WTC11 (cell line): Measurements from ENCODE around the gene ZDHHC18. TPM values are rescaled to one million over a fixed set of nuclear protein-coding genes. Genes with fewer than 3 reads are reported as not detected.

Experiments used
- ATAC-seq: fragments of 200-7000 bp; cut with Tn5 transposase; 2 replicates; pipeline ENCODE4 v1.10.0; 2021; ENCODE audit warnings: mild to moderate bottlenecking, moderate library complexity
- CTCF ChIA-PET: fragments of 300-600 bp; sonication (Branson Sonifier 250); formaldehyde crosslinking; loops from one replicate; lab custom pipeline; 2021; ENCODE audit warnings: antibody characterized with exemption; lab: Charles Lee
- POLR2A ChIA-PET: fragments of 350-600 bp; sonication (Branson Sonifier 250); formaldehyde crosslinking; loops from one replicate; lab custom pipeline; 2021; ENCODE audit warnings: antibody characterized with exemption; lab: Charles Lee
- DNase-seq: peaks from one replicate; pipeline ENCODE4 v3.0.0; 2021; ENCODE audit warnings: low spot score
- H3K27ac Mint-ChIP-seq: 2 replicates; pipeline ENCODE4 v1.8.0; 2021; ENCODE audit warnings: mixed read lengths
- H3K27me3 Mint-ChIP-seq: 2 replicates; pipeline ENCODE4 v1.8.0; 2021; ENCODE audit warnings: low read depth, mild to moderate bottlenecking, moderate library complexity, mixed read lengths
- H3K36me3 Mint-ChIP-seq: 2 replicates; pipeline ENCODE4 v1.8.0; 2021; ENCODE audit warnings: mixed read lengths
- H3K4me1 Mint-ChIP-seq: 2 replicates; pipeline ENCODE4 v1.8.0; 2022; ENCODE audit warnings: mixed read lengths
- H3K4me3 Mint-ChIP-seq: 2 replicates; pipeline ENCODE4 v1.8.0; 2021; ENCODE audit warnings: mild to moderate bottlenecking, moderate library complexity, mixed read lengths
- H3K9me3 Mint-ChIP-seq: 2 replicates; pipeline ENCODE4 v1.8.0; 2021; ENCODE audit warnings: mixed read lengths
- CREB1 ChIP-seq: sonication (generic); formaldehyde crosslinking; IDR thresholded peaks from 2 replicates; pipeline ENCODE4 v1.8.0; 2023; ENCODE audit warnings: mild to moderate bottlenecking, missing genetic modification reagents
- CTCF ChIP-seq: fragments of 200-600 bp; IDR thresholded peaks from 2 replicates; pipeline ENCODE4 v1.8.0; 2022; ENCODE audit warnings: antibody characterized with exemption
- E2F5 ChIP-seq: sonication (generic); formaldehyde crosslinking; IDR thresholded peaks from 2 replicates; pipeline ENCODE4 v1.8.1; 2022; ENCODE audit warnings: mild to moderate bottlenecking, moderate library complexity, missing genetic modification reagents
- ESRRA ChIP-seq: sonication (generic); formaldehyde crosslinking; IDR thresholded peaks from 2 replicates; pipeline ENCODE4 v1.8.1; 2022; ENCODE audit warnings: mild to moderate bottlenecking, missing genetic modification reagents, borderline replicate concordance
- FOXK1 ChIP-seq: sonication (generic); formaldehyde crosslinking; IDR thresholded peaks from 2 replicates; pipeline ENCODE4 v1.8.0; 2022; ENCODE audit warnings: mild to moderate bottlenecking, moderate library complexity, missing genetic modification reagents
- FOXP1 ChIP-seq: sonication (generic); formaldehyde crosslinking; IDR thresholded peaks from 2 replicates; pipeline ENCODE4 v1.8.0; 2022; ENCODE audit warnings: missing genetic modification reagents, mild to moderate bottlenecking, moderate library complexity, borderline replicate concordance
- GTF2I ChIP-seq: fragments of 250-450 bp; sonication (Bioruptor Pico); conservative IDR thresholded peaks from 2 replicates; pipeline ENCODE4 v1.4.0; 2021; ENCODE audit warnings: mild to moderate bottlenecking
- JAZF1 ChIP-seq: fragments of 250-450 bp; sonication (Bioruptor Pico); IDR thresholded peaks from 2 replicates; pipeline ENCODE4 v1.9.0; 2021; ENCODE audit warnings: moderate library complexity, mild to moderate bottlenecking, inconsistent platforms
- JUN ChIP-seq: sonication (generic); formaldehyde crosslinking; IDR thresholded peaks from 2 replicates; pipeline ENCODE4 v1.8.0; 2023; ENCODE audit warnings: mild to moderate bottlenecking, missing genetic modification reagents
- MAX ChIP-seq: sonication (generic); formaldehyde crosslinking; IDR thresholded peaks from 2 replicates; pipeline ENCODE4 v1.8.0; 2022; ENCODE audit warnings: mild to moderate bottlenecking, missing genetic modification reagents
- MLX ChIP-seq: sonication (generic); formaldehyde crosslinking; IDR thresholded peaks from 2 replicates; pipeline ENCODE4 v1.8.1; 2023; ENCODE audit warnings: mild to moderate bottlenecking, missing genetic modification reagents, moderate library complexity
- NR2C2 ChIP-seq: sonication (generic); formaldehyde crosslinking; IDR thresholded peaks from 2 replicates; pipeline ENCODE4 v1.8.0; 2022; ENCODE audit warnings: mild to moderate bottlenecking, missing genetic modification reagents
- OVOL2 ChIP-seq: fragments of 250-450 bp; sonication (Bioruptor Pico); IDR thresholded peaks from 2 replicates; pipeline ENCODE4 v1.9.0; 2021; ENCODE audit warnings: mild to moderate bottlenecking, borderline replicate concordance
- SMAD4 ChIP-seq: sonication (generic); formaldehyde crosslinking; IDR thresholded peaks from 2 replicates; pipeline ENCODE4 v1.8.0; 2022; ENCODE audit warnings: mild to moderate bottlenecking, missing genetic modification reagents
- USF1 ChIP-seq: sonication (generic); formaldehyde crosslinking; IDR thresholded peaks from 2 replicates; pipeline ENCODE4 v1.8.0; 2022; ENCODE audit warnings: mild to moderate bottlenecking, missing genetic modification reagents
- ZNF671 ChIP-seq: fragments of 250-450 bp; sonication (Bioruptor Pico); IDR thresholded peaks from 2 replicates; pipeline ENCODE4 v1.8.0; 2021; ENCODE audit warnings: mild to moderate bottlenecking
- total RNA-seq: library from RNA; stranded (reverse); gene quantifications from 3 replicates; pipeline ENCODE4 v1.2.3, GENCODE V29; 2021
- TF ChIP-seq, protein P1 (sequence below): fragments of 250-450 bp; sonication (Bioruptor Pico); IDR thresholded peaks from 2 replicates; pipeline ENCODE4 v1.9.0; 2021; ENCODE audit warnings: moderate library complexity, mild to moderate bottlenecking, inconsistent platforms, borderline replicate concordance
- TF ChIP-seq, protein P2 (sequence below): sonication (generic); formaldehyde crosslinking; IDR thresholded peaks from 2 replicates; pipeline ENCODE4 v1.8.1; 2022; ENCODE audit warnings: low read depth, mild to moderate bottlenecking, moderate library complexity, missing genetic modification reagents, borderline replicate concordance
- TF ChIP-seq, protein P3 (sequence below): fragments of 250-450 bp; sonication (Bioruptor Pico); conservative IDR thresholded peaks from 2 replicates; pipeline ENCODE4 v1.9.0; 2021; ENCODE audit warnings: mild to moderate bottlenecking

Gene ZDHHC18
- total RNA-seq, 1 experiment from 2014 or later = 26.5 TPM

DNA sequence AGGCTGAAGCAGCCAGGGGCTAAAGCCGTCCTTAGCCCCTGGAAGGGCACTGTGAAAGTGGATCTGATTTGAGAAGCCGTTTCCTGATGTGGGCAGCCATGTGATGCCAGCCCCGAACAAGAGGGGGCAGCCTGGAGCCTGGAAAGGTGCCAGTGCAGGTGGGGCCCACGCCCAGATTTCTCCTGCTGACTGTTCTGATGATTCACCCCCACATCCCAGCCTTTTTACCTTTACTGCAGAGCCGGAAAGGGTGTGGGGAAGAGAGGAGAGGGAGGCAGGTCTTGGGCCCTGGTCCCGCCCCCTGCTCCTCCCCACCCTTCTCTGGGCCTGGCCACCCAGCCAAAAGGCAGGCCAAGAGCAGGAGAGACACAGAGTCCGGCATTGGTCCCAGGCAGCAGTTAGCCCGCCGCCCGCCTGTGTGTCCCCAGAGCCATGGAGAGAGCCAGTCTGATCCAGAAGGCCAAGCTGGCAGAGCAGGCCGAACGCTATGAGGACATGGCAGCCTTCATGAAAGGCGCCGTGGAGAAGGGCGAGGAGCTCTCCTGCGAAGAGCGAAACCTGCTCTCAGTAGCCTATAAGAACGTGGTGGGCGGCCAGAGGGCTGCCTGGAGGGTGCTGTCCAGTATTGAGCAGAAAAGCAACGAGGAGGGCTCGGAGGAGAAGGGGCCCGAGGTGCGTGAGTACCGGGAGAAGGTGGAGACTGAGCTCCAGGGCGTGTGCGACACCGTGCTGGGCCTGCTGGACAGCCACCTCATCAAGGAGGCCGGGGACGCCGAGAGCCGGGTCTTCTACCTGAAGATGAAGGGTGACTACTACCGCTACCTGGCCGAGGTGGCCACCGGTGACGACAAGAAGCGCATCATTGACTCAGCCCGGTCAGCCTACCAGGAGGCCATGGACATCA lies 36.5 kb downstream of the ZDHHC18 start, which contains the start of gene SFN:
Gene SFN (plus strand): TSS at position 369 of the 904 bp plus-strand sequence. CDS start 64 bp downstream, at position 433.
- Mint-ChIP-seq H3K4me1 (peaks cover 42% of the 10 kb centered on the region), H3K9me3 (no peaks in the 10 kb centered on the region), H3K4me3 (peak within 1 kb of the TSS; percentile 94), H3K27ac (peak within 1 kb of the TSS; percentile 96), H3K27me3 (peaks cover 16% of the 10 kb centered on the region), H3K36me3 (no peaks in the 10 kb centered on the region)
- POLR2A ChIA-PET = no interaction called here
- CTCF ChIA-PET = interaction anchor here (0.7 to 2.6 kb wide), 8 partner anchors 11 to 261 kb away, joined by 3 to 11 read pairs (median 4); no protein-coding TSS in a partner anchor
- peak; percentile 89 for DNase-seq
- TF ChIP-seq FOXP1 (CRISPR knock-in tag) = no peak
- no peak for TF ChIP-seq MLX (CRISPR knock-in tag)
- TF ChIP-seq MAX (CRISPR knock-in tag) = peak; percentile 44; the same call in 1 of the 2 replicates
- TF ChIP-seq JUN (CRISPR knock-in tag) = no peak
- no peak for TF ChIP-seq ESRRA
- no peak for TF ChIP-seq OVOL2
- TF ChIP-seq CTCF = peak; percentile 52
- TF ChIP-seq, protein P1, sequence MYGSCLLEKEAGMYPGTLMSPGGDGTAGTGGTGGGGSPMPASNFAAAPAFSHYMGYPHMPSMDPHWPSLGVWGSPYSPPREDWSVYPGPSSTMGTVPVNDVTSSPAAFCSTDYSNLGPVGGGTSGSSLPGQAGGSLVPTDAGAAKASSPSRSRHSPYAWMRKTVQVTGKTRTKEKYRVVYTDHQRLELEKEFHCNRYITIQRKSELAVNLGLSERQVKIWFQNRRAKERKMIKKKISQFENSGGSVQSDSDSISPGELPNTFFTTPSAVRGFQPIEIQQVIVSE = no peak
- TF ChIP-seq, protein P2, sequence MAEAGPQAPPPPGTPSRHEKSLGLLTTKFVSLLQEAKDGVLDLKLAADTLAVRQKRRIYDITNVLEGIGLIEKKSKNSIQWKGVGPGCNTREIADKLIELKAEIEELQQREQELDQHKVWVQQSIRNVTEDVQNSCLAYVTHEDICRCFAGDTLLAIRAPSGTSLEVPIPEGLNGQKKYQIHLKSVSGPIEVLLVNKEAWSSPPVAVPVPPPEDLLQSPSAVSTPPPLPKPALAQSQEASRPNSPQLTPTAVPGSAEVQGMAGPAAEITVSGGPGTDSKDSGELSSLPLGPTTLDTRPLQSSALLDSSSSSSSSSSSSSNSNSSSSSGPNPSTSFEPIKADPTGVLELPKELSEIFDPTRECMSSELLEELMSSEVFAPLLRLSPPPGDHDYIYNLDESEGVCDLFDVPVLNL = no peak
- no peak for TF ChIP-seq JAZF1
- TF ChIP-seq E2F5 (CRISPR knock-in tag) = no peak
- TF ChIP-seq GTF2I (CRISPR knock-in tag) = no peak
- peak; percentile 54; the same call in 1 of the 2 replicates for TF ChIP-seq USF1 (CRISPR knock-in tag)
- peak; percentile 60 for ATAC-seq

GRCh38 chr1:26863685-26864077 lies 37.2 kb downstream of the ZDHHC18 start:
- no peaks in the 10 kb centered on the region for H3K36me3 Mint-ChIP-seq
- ATAC-seq (no peak), DNase-seq (no peak)
- H3K4me3 Mint-ChIP-seq = peak overlapping the region; percentile 94
- CTCF ChIA-PET = interaction anchor here (0.8 to 2.6 kb wide), 5 partner anchors 11 to 54 kb away, joined by 3 to 11 read pairs (median 4); no protein-coding TSS in a partner anchor
- peaks cover 49% of the 10 kb centered on the region for H3K4me1 Mint-ChIP-seq
- POLR2A ChIA-PET = no interaction called here
- no peak overlapping the region; the same call in 1 of the 2 replicates for H3K27ac Mint-ChIP-seq
- no peaks in the 10 kb centered on the region for H3K9me3 Mint-ChIP-seq
- TF ChIP-seq FOXK1 (CRISPR knock-in tag) (no peak), ZNF671 (CRISPR knock-in tag) (no peak), SMAD4 (CRISPR knock-in tag) (no peak), NR2C2 (CRISPR knock-in tag) (no peak), CREB1 (no peak)
- TF ChIP-seq, protein P3, sequence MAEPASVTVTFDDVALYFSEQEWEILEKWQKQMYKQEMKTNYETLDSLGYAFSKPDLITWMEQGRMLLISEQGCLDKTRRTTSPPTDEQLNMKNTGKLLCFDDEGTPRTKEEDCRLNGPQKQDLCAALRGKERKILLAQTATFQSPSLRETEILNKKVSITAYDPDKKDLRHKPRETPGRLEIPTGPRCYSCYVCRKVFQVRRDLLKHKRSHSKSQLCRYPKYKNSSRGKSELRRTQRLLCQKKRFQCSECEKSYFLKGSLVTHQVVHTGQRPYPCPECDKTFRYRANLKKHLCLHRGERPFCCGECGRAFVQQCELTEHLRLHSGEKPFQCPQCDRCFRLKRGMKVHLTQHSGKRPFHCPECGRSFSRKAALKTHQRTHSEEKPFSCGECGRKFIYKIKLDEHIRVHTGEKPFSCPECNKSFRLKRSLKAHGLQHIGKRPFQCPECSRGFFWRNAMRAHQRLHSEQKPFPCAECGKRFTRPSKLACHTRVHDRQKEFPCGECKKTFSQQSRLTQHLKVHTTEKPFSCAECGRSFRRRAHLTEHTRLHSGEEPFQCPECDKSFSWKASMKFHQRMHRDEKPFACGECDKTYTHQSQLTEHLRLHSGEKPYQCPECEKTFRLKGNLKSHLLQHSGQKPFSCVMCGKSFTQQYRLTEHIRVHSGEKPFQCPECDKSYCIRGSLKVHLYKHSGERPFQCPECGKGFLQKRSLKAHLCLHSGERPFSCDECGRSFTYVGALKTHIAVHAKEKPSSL = no peak
- H3K27me3 Mint-ChIP-seq = peaks cover 16% of the 10 kb centered on the region
